ENCODE data around the gene UGT1A4. TPM values are rescaled to one million over a fixed set of nuclear protein-coding genes. Genes with fewer than 3 reads are reported as not detected.

UGT1A4 gene
- total RNA-seq, result 1 to 10 TPM; 2.0 to 9.0 (median 4.9) TPM

GRCh38 chr2:233718552-233718951 lies at the start of gene UGT1A4:
TSS of gene UGT1A4 (plus strand) at chr2:233718736. CDS start at chr2:233718821, 85 bp downstream.
- intact Hi-C loops (cut with DNase I; ENCODE audit: low total_unique reads), result no loop called here
- TF ChIP-seq EP300 (IDR thresholded peaks at IDR 0.05; ENCODE audit: low read depth) (no peak), POLR2AphosphoS5 (IDR thresholded peaks at IDR 0.05) (no peak), POLR2A (IDR thresholded peaks at IDR 0.05) (no peak), CTCF (IDR thresholded peaks at IDR 0.05) (no peak)
- Histone ChIP-seq H3K4me3 (no peak within 1 kb of the TSS), H3K9me3 (no peaks in the 10 kb centered on the region), H3K27me3 (no peaks in the 10 kb centered on the region), H3K36me3 (no peaks in the 10 kb centered on the region), H3K4me1 (no peaks in the 10 kb centered on the region), H3K27ac (no peak within 1 kb of the TSS)
- 81 to 89% methylated on average over 5 to 7 of the region's 7 CpGs for WGBS, 2 donors (ENCODE audit: low coverage in 1 of 2)
- DNase-seq, result no peak
- in situ Hi-C loops (cut with MboI; ENCODE audit: low pct_ligation_motif_present in 1 of 4, low pct_unique_long_range_greater_than_20kb in 1 of 4, low sequenced_read_pairs in 3 of 4), result loop anchor here in 1 of 4 donors (25.0 kb wide), 1 partner anchor 256 kb away; no protein-coding TSS in a partner anchor

- Histone ChIP-seq H3K27me3 (no peaks in the 10 kb centered on the region), H3K4me3 (no peak within 1 kb of the TSS), H3K4me1 (no peaks in the 10 kb centered on the region), H3K36me3 (no peaks in the 10 kb centered on the region), H3K27ac (no peak within 1 kb of the TSS), H3K9me3 (no peaks in the 10 kb centered on the region)
- in situ Hi-C loops (cut with MboI; ENCODE audit: low pct_ligation_motif_present in 1 of 4, low pct_unique_long_range_greater_than_20kb in 1 of 4, low sequenced_read_pairs in 3 of 4) (no loop called here), intact Hi-C loops (cut with DNase I; ENCODE audit: low total_unique reads) (no loop called here)
- no peak for DNase-seq
- WGBS, 2 donors (ENCODE audit: low coverage in 1 of 2), result 84 to 88% methylated on average over 3 to 5 of the region's 5 CpGs
- no peak for TF ChIP-seq CTCF (IDR thresholded peaks at IDR 0.05)
- no peak for TF ChIP-seq POLR2A (IDR thresholded peaks at IDR 0.05)
- no peak for TF ChIP-seq POLR2AphosphoS5 (IDR thresholded peaks at IDR 0.05)
- TF ChIP-seq EP300 (IDR thresholded peaks at IDR 0.05; ENCODE audit: low read depth), result no peak
Measured at GRCh38 chr2:233671290-233672161, 47.0 kb upstream of the UGT1A4 start, which contains the start of gene UGT1A9. TSS of gene UGT1A9 (plus strand) at chr2:233671898. CDS start at chr2:233671935, 37 bp downstream.

GRCh38 chr2:233672886-233673285 lies 45.6 kb upstream of the UGT1A4 start:
- Histone ChIP-seq H3K9me3 (no peaks in the 10 kb centered on the region), H3K27me3 (no peaks in the 10 kb centered on the region), H3K27ac (no peak overlapping the region), H3K4me3 (no peak overlapping the region), H3K36me3 (no peaks in the 10 kb centered on the region), H3K4me1 (no peaks in the 10 kb centered on the region)
- no peak for DNase-seq
- in situ Hi-C loops (cut with MboI; ENCODE audit: low pct_ligation_motif_present in 1 of 4, low pct_unique_long_range_greater_than_20kb in 1 of 4, low sequenced_read_pairs in 3 of 4) (no loop called here), intact Hi-C loops (cut with DNase I; ENCODE audit: low total_unique reads) (no loop called here)
- WGBS, 2 donors (ENCODE audit: low coverage in 1 of 2), result 73 to 86% methylated on average over 3 of the region's 3 CpGs
- TF ChIP-seq CTCF (IDR thresholded peaks at IDR 0.05) (no peak), POLR2AphosphoS5 (IDR thresholded peaks at IDR 0.05) (no peak)

- no peaks in the 10 kb centered on the region for H3K36me3 ChIP-seq
- in situ Hi-C loops (cut with MboI; ENCODE audit: low pct_ligation_motif_present in 1 of 4, low pct_unique_long_range_greater_than_20kb in 1 of 4, low sequenced_read_pairs in 3 of 4), result no loop called here
- intact Hi-C loops (cut with DNase I; ENCODE audit: low total_unique reads), result no loop called here
- H3K4me1 ChIP-seq, result no peaks in the 10 kb centered on the region
- no peak overlapping the region for H3K27ac ChIP-seq
- no peak overlapping the region for H3K4me3 ChIP-seq
- no peaks in the 10 kb centered on the region for H3K9me3 ChIP-seq
- TF ChIP-seq POLR2A (IDR thresholded peaks at IDR 0.05) (no peak), EP300 (IDR thresholded peaks at IDR 0.05; ENCODE audit: low read depth) (no peak), POLR2AphosphoS5 (IDR thresholded peaks at IDR 0.05) (no peak), CTCF (IDR thresholded peaks at IDR 0.05) (no peak)
- H3K27me3 ChIP-seq, result no peaks in the 10 kb centered on the region
- no peak for DNase-seq
Measured at GRCh38 chr2:233673896-233674295, 44.6 kb upstream of the UGT1A4 start.
